K562 (cell line): ENCODE results near the gene ADIPOQ. TPM values are rescaled to one million over a fixed set of nuclear protein-coding genes. Genes with fewer than 3 reads are reported as not detected.

Experiments used
- BDP1 ChIP-seq: IDR thresholded peaks from 3 replicates; pipeline ENCODE4 v1.6.1; 2011; ENCODE audit not compliant: insufficient read length, insufficient read depth
- MEF2D ChIP-seq: conservative IDR thresholded peaks from 2 replicates; pipeline ENCODE4 v1.6.1; 2016; ENCODE audit warnings: low read depth, missing genetic modification characterization, missing compliant biosample characterization
- PTBP1 ChIP-seq: fragments of 200-400 bp; formaldehyde crosslinking; IDR thresholded peaks from 2 replicates; pipeline ENCODE4 v1.6.1; 2017; ENCODE audit warnings: low read depth, low read length
- polyA plus RNA-seq, 8 experiments: library from polyadenylated mRNA; depleted of rRNA in 4 of 8; stranded (reverse) in 5 of 8; unstranded in 3 of 8; fragments of >200 nt; fragmentation: Nextera tagmentation in 2 of 8; fragmentation: Illumina TruSeq in 1 of 8; extraction: Ambion mirVana in 2 of 8; extraction: Trizol in 1 of 8; gene quantifications; 2 replicates each; pipeline versions ENCODE4 v1.2.1 to v1.2.3, GENCODE V29; 2011 to 2014; ENCODE audit warnings: inconsistent platforms in 1 of 8, missing spikeins in 1 of 8
- total RNA-seq, 7 experiments: library from RNA; depleted of rRNA in 6 of 7; stranded (reverse); fragments of >200 nt in 6 of 7; fragmentation: Illumina TruSeq in 2 of 7; extraction: Trizol in 2 of 7; gene quantifications; 2 replicates each; pipeline versions ENCODE4 v1.2.1 to v1.2.3, GENCODE V29; 2011 to 2021; ENCODE audit warnings: low replicate concordance in 1 of 7
- TF ChIP-seq, protein P1 (sequence below), 2 experiments: fragments of 450-650 bp; IDR thresholded peaks; 2 replicates each; pipeline ENCODE4 v1.6.1; 2018; ENCODE audit warnings: mild to moderate bottlenecking in 2 of 2, low read depth in 1 of 2; ENCODE audit not compliant: partially characterized antibody in 2 of 2
- TF ChIP-seq, protein P2 (sequence below): sonication (generic); formaldehyde crosslinking; IDR thresholded peaks from 2 replicates; pipeline ENCODE4 v1.8.1; 2023; ENCODE audit warnings: mild to moderate bottlenecking, missing genetic modification reagents
- TF ChIP-seq, protein P3 (sequence below): sonication (generic); formaldehyde crosslinking; IDR thresholded peaks from 2 replicates; pipeline ENCODE4 v1.8.0; 2022; ENCODE audit warnings: mild to moderate bottlenecking, low read depth, missing genetic modification reagents

Gene ADIPOQ
- total and polyA plus RNA-seq, 9 of the 15 experiments (the other 6 are each of a cell fraction or from before 2014, with no cell fraction given), result 0.01 to 0.04 (median 0.03) TPM; not detected in 4

DNA sequence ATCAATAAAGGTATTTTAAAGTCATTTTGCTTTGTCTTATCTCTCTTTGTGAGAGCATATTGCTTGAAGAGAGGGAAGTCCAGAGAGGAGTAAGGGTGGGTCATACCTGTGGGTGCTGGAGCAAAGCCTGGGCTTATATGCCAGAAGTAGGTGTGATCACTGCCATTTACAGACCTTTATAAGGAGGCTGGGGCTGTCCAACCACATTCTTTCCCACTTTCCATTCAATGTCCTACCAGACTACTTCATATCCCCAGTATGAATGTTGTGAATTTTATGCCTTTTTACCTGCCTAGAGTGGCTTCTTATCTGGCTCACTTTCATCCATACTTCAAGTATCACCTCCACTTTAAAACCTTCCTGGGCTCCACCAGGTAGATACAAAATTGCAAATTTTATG, 48.4 kb downstream of the ADIPOQ start (continued):
- TF ChIP-seq, protein P1, sequence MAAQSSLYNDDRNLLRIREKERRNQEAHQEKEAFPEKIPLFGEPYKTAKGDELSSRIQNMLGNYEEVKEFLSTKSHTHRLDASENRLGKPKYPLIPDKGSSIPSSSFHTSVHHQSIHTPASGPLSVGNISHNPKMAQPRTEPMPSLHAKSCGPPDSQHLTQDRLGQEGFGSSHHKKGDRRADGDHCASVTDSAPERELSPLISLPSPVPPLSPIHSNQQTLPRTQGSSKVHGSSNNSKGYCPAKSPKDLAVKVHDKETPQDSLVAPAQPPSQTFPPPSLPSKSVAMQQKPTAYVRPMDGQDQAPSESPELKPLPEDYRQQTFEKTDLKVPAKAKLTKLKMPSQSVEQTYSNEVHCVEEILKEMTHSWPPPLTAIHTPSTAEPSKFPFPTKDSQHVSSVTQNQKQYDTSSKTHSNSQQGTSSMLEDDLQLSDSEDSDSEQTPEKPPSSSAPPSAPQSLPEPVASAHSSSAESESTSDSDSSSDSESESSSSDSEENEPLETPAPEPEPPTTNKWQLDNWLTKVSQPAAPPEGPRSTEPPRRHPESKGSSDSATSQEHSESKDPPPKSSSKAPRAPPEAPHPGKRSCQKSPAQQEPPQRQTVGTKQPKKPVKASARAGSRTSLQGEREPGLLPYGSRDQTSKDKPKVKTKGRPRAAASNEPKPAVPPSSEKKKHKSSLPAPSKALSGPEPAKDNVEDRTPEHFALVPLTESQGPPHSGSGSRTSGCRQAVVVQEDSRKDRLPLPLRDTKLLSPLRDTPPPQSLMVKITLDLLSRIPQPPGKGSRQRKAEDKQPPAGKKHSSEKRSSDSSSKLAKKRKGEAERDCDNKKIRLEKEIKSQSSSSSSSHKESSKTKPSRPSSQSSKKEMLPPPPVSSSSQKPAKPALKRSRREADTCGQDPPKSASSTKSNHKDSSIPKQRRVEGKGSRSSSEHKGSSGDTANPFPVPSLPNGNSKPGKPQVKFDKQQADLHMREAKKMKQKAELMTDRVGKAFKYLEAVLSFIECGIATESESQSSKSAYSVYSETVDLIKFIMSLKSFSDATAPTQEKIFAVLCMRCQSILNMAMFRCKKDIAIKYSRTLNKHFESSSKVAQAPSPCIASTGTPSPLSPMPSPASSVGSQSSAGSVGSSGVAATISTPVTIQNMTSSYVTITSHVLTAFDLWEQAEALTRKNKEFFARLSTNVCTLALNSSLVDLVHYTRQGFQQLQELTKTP (IDR thresholded peaks at IDR 0.05; ENCODE audit: low read depth in 1 of 2, partially characterized antibody in 2 of 2), result no peak
- TF ChIP-seq PTBP1, result no peak
- TF ChIP-seq, protein P2, sequence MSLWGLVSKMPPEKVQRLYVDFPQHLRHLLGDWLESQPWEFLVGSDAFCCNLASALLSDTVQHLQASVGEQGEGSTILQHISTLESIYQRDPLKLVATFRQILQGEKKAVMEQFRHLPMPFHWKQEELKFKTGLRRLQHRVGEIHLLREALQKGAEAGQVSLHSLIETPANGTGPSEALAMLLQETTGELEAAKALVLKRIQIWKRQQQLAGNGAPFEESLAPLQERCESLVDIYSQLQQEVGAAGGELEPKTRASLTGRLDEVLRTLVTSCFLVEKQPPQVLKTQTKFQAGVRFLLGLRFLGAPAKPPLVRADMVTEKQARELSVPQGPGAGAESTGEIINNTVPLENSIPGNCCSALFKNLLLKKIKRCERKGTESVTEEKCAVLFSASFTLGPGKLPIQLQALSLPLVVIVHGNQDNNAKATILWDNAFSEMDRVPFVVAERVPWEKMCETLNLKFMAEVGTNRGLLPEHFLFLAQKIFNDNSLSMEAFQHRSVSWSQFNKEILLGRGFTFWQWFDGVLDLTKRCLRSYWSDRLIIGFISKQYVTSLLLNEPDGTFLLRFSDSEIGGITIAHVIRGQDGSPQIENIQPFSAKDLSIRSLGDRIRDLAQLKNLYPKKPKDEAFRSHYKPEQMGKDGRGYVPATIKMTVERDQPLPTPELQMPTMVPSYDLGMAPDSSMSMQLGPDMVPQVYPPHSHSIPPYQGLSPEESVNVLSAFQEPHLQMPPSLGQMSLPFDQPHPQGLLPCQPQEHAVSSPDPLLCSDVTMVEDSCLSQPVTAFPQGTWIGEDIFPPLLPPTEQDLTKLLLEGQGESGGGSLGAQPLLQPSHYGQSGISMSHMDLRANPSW (CRISPR knock-in tag), result no peak
- no peak for TF ChIP-seq BDP1
- TF ChIP-seq, protein P3, sequence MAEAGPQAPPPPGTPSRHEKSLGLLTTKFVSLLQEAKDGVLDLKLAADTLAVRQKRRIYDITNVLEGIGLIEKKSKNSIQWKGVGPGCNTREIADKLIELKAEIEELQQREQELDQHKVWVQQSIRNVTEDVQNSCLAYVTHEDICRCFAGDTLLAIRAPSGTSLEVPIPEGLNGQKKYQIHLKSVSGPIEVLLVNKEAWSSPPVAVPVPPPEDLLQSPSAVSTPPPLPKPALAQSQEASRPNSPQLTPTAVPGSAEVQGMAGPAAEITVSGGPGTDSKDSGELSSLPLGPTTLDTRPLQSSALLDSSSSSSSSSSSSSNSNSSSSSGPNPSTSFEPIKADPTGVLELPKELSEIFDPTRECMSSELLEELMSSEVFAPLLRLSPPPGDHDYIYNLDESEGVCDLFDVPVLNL (CRISPR knock-in tag), result no peak
- no peak for TF ChIP-seq MEF2D (tag)
